Measurements from ENCODE around the gene CGA.
"Not testable (repeated sequence)": the region's sequence is repeated elsewhere in the genome, so short reads cannot be mapped to it uniquely, and the experiment has no call there.

Gene CGA

GRCh38 chr6:87095087-87095509 is at the start of gene CGA:
Gene CGA, minus strand, starts transcription at chr6:87095106. Its CDS starts 6,906 bp downstream, at chr6:87088200.
- Histone ChIP-seq H3K9me3 (ENCODE audit: control insufficient read depth, insufficient read depth, low read length) (no peaks in the 10 kb centered on the region), H3K4me1 (ENCODE audit: control insufficient read depth, insufficient read depth, low read length) (no peaks in the 10 kb centered on the region), H3K4me3 (ENCODE audit: low read length) (no peak within 1 kb of the TSS), H3K27me3 (ENCODE audit: control insufficient read depth, insufficient read depth, low read length) (no peaks in the 10 kb centered on the region), H3K27ac (ENCODE audit: low read length) (no peak within 1 kb of the TSS), H3K36me3 (ENCODE audit: control insufficient read depth, insufficient read depth, low read length) (no peaks in the 10 kb centered on the region)
- WGBS (ENCODE audit: insufficient coverage, insufficient read length) = no CpG with 5 or more reads among the region's 6 CpGs
- no peak for DNase-seq (ENCODE audit: low read depth, low spot score)

GRCh38 chr6:87139927-87140326 is 45.0 kb upstream of the CGA start:
- H3K27ac ChIP-seq (ENCODE audit: low read length); H3K36me3 ChIP-seq (ENCODE audit: control insufficient read depth, insufficient read depth, low read length); H3K9me3 ChIP-seq (ENCODE audit: control insufficient read depth, insufficient read depth, low read length); H3K4me3 ChIP-seq (ENCODE audit: low read length); DNase-seq (ENCODE audit: low read depth, low spot score); H3K4me1 ChIP-seq (ENCODE audit: control insufficient read depth, insufficient read depth, low read length); H3K27me3 ChIP-seq (ENCODE audit: control insufficient read depth, insufficient read depth, low read length): not testable (repeated sequence)
- WGBS (ENCODE audit: insufficient coverage, insufficient read length) = no CpG with 5 or more reads among the region's 8 CpGs

GRCh38 chr6:87139236-87139635 is 44.3 kb upstream of the CGA start:
- no peaks in the 10 kb centered on the region; the same call in 1 of the 2 replicates for H3K9me3 ChIP-seq (ENCODE audit: control insufficient read depth, insufficient read depth, low read length)
- peaks cover 4% of the 10 kb centered on the region; the same call in 1 of the 2 replicates for H3K36me3 ChIP-seq (ENCODE audit: control insufficient read depth, insufficient read depth, low read length)
- H3K4me1 ChIP-seq (ENCODE audit: control insufficient read depth, insufficient read depth, low read length) = no peaks in the 10 kb centered on the region
- H3K4me3 ChIP-seq (ENCODE audit: low read length) = no peak overlapping the region
- WGBS (ENCODE audit: insufficient coverage, insufficient read length) = no CpG with 5 or more reads among the region's 1 CpG
- H3K27ac ChIP-seq (ENCODE audit: low read length) = no peak overlapping the region
- H3K27me3 ChIP-seq (ENCODE audit: control insufficient read depth, insufficient read depth, low read length) = no peaks in the 10 kb centered on the region
- DNase-seq (ENCODE audit: low read depth, low spot score) = no peak

- no peaks in the 10 kb centered on the region for H3K4me1 ChIP-seq (ENCODE audit: control insufficient read depth, insufficient read depth, low read length)
- no peak overlapping the region for H3K4me3 ChIP-seq (ENCODE audit: low read length)
- no peaks in the 10 kb centered on the region; the same call in 1 of the 2 replicates for H3K9me3 ChIP-seq (ENCODE audit: control insufficient read depth, insufficient read depth, low read length)
- H3K27ac ChIP-seq (ENCODE audit: low read length) = no peak overlapping the region
- DNase-seq (ENCODE audit: low read depth, low spot score) = no peak
- WGBS (ENCODE audit: insufficient coverage, insufficient read length) = no CpG with 5 or more reads among the region's 1 CpG
- peaks cover 4% of the 10 kb centered on the region; the same call in 1 of the 2 replicates for H3K36me3 ChIP-seq (ENCODE audit: control insufficient read depth, insufficient read depth, low read length)
- H3K27me3 ChIP-seq (ENCODE audit: control insufficient read depth, insufficient read depth, low read length) = no peaks in the 10 kb centered on the region
These were observed 42.1 kb upstream of the CGA start for GRCh38 chr6:87136963-87137362.

GRCh38 chr6:87127737-87128136 is 32.8 kb upstream of the CGA start:
- H3K36me3 ChIP-seq (ENCODE audit: control insufficient read depth, insufficient read depth, low read length) = no peaks in the 10 kb centered on the region
- H3K27ac ChIP-seq (ENCODE audit: low read length) = no peak overlapping the region
- H3K4me1 ChIP-seq (ENCODE audit: control insufficient read depth, insufficient read depth, low read length) = no peaks in the 10 kb centered on the region
- no peaks in the 10 kb centered on the region for H3K9me3 ChIP-seq (ENCODE audit: control insufficient read depth, insufficient read depth, low read length)
- H3K4me3 ChIP-seq (ENCODE audit: low read length) = no peak overlapping the region
- H3K27me3 ChIP-seq (ENCODE audit: control insufficient read depth, insufficient read depth, low read length) = no peaks in the 10 kb centered on the region
- WGBS (ENCODE audit: insufficient coverage, insufficient read length) = no CpG with 5 or more reads among the region's 2 CpGs
- no peak for DNase-seq (ENCODE audit: low read depth, low spot score)

GRCh38 chr6:87126501-87126900 is 31.6 kb upstream of the CGA start:
- DNase-seq (ENCODE audit: low read depth, low spot score) = no peak
- H3K27ac ChIP-seq (ENCODE audit: low read length) = no peak overlapping the region
- H3K9me3 ChIP-seq (ENCODE audit: control insufficient read depth, insufficient read depth, low read length) = no peaks in the 10 kb centered on the region
- no CpG with 5 or more reads among the region's 1 CpG for WGBS (ENCODE audit: insufficient coverage, insufficient read length)
- no peaks in the 10 kb centered on the region for H3K4me1 ChIP-seq (ENCODE audit: control insufficient read depth, insufficient read depth, low read length)
- H3K36me3 ChIP-seq (ENCODE audit: control insufficient read depth, insufficient read depth, low read length) = no peaks in the 10 kb centered on the region; the same call in 1 of the 2 replicates
- H3K4me3 ChIP-seq (ENCODE audit: low read length) = no peak overlapping the region
- H3K27me3 ChIP-seq (ENCODE audit: control insufficient read depth, insufficient read depth, low read length) = no peaks in the 10 kb centered on the region

- Histone ChIP-seq H3K4me1 (ENCODE audit: control insufficient read depth, insufficient read depth, low read length) (no peaks in the 10 kb centered on the region), H3K9me3 (ENCODE audit: control insufficient read depth, insufficient read depth, low read length) (no peaks in the 10 kb centered on the region), H3K36me3 (ENCODE audit: control insufficient read depth, insufficient read depth, low read length) (no peaks in the 10 kb centered on the region; the same call in 1 of the 2 replicates), H3K4me3 (ENCODE audit: low read length) (no peak overlapping the region), H3K27me3 (ENCODE audit: control insufficient read depth, insufficient read depth, low read length) (no peaks in the 10 kb centered on the region), H3K27ac (ENCODE audit: low read length) (no peak overlapping the region)
- no peak for DNase-seq (ENCODE audit: low read depth, low spot score)
- no CpG with 5 or more reads among the region's 5 CpGs for WGBS (ENCODE audit: insufficient coverage, insufficient read length)
These were observed 29.2 kb upstream of the CGA start for GRCh38 chr6:87124074-87124473.

- no peaks in the 10 kb centered on the region for H3K27me3 ChIP-seq (ENCODE audit: control insufficient read depth, insufficient read depth, low read length)
- no peak overlapping the region for H3K4me3 ChIP-seq (ENCODE audit: low read length)
- H3K27ac ChIP-seq (ENCODE audit: low read length) = no peak overlapping the region
- no peaks in the 10 kb centered on the region; the same call in 1 of the 2 replicates for H3K36me3 ChIP-seq (ENCODE audit: control insufficient read depth, insufficient read depth, low read length)
- no peak for DNase-seq (ENCODE audit: low read depth, low spot score)
- WGBS (ENCODE audit: insufficient coverage, insufficient read length) = no CpG with 5 or more reads among the region's 51 CpGs
- H3K9me3 ChIP-seq (ENCODE audit: control insufficient read depth, insufficient read depth, low read length) = no peaks in the 10 kb centered on the region
- no peaks in the 10 kb centered on the region for H3K4me1 ChIP-seq (ENCODE audit: control insufficient read depth, insufficient read depth, low read length)
These were observed 27.6 kb upstream of the CGA start for GRCh38 chr6:87122477-87122876.

- no peak for DNase-seq (ENCODE audit: low read depth, low spot score)
- no peak overlapping the region for H3K4me3 ChIP-seq (ENCODE audit: low read length)
- no peak overlapping the region for H3K27ac ChIP-seq (ENCODE audit: low read length)
- no peaks in the 10 kb centered on the region; the same call in 1 of the 2 replicates for H3K36me3 ChIP-seq (ENCODE audit: control insufficient read depth, insufficient read depth, low read length)
- H3K27me3 ChIP-seq (ENCODE audit: control insufficient read depth, insufficient read depth, low read length) = no peaks in the 10 kb centered on the region
- no CpG with 5 or more reads among the region's 4 CpGs for WGBS (ENCODE audit: insufficient coverage, insufficient read length)
- H3K4me1 ChIP-seq (ENCODE audit: control insufficient read depth, insufficient read depth, low read length) = peaks cover 4% of the 10 kb centered on the region
- no peaks in the 10 kb centered on the region for H3K9me3 ChIP-seq (ENCODE audit: control insufficient read depth, insufficient read depth, low read length)
These were observed 23.1 kb upstream of the CGA start for GRCh38 chr6:87118054-87118453.

- no peak for DNase-seq (ENCODE audit: low read depth, low spot score)
- no peak overlapping the region for H3K4me3 ChIP-seq (ENCODE audit: low read length)
- no peaks in the 10 kb centered on the region for H3K9me3 ChIP-seq (ENCODE audit: control insufficient read depth, insufficient read depth, low read length)
- no peak overlapping the region for H3K27ac ChIP-seq (ENCODE audit: low read length)
- no peaks in the 10 kb centered on the region for H3K36me3 ChIP-seq (ENCODE audit: control insufficient read depth, insufficient read depth, low read length)
- no peaks in the 10 kb centered on the region for H3K27me3 ChIP-seq (ENCODE audit: control insufficient read depth, insufficient read depth, low read length)
- WGBS (ENCODE audit: insufficient coverage, insufficient read length) = no CpG with 5 or more reads among the region's 2 CpGs
- H3K4me1 ChIP-seq (ENCODE audit: control insufficient read depth, insufficient read depth, low read length) = peaks cover 4% of the 10 kb centered on the region
These were observed 22.0 kb upstream of the CGA start for GRCh38 chr6:87116922-87117321.

- no CpG with 5 or more reads among the region's 2 CpGs for WGBS (ENCODE audit: insufficient coverage, insufficient read length)
- no peak for DNase-seq (ENCODE audit: low read depth, low spot score)
- H3K4me3 ChIP-seq (ENCODE audit: low read length) = no peak overlapping the region
These were observed 20.7 kb upstream of the CGA start for GRCh38 chr6:87115402-87116135.

More at GRCh38 chr6:87115402-87116135, 20.7 kb upstream of the CGA start:
- Histone ChIP-seq H3K4me1 (ENCODE audit: control insufficient read depth, insufficient read depth, low read length) (peaks cover 4% of the 10 kb centered on the region), H3K36me3 (ENCODE audit: control insufficient read depth, insufficient read depth, low read length) (no peaks in the 10 kb centered on the region), H3K27me3 (ENCODE audit: control insufficient read depth, insufficient read depth, low read length) (no peaks in the 10 kb centered on the region), H3K9me3 (ENCODE audit: control insufficient read depth, insufficient read depth, low read length) (no peaks in the 10 kb centered on the region), H3K27ac (ENCODE audit: low read length) (no peak overlapping the region)

All from iPS DF 6.9 (cell line).